ENCODE measurements around the gene ZNF334. TPM values are rescaled to one million over a fixed set of nuclear protein-coding genes. Genes with fewer than 3 reads are reported as not detected.

ZNF334 gene
- total RNA-seq, 1 experiment from 2014 or later, result 3.8 TPM

- H3K4me1 ChIP-seq (replicated peaks; ENCODE audit: insufficient read depth), result no peaks in the 10 kb centered on the region
- no peaks in the 10 kb centered on the region for H3F3A ChIP-seq (ENCODE audit: insufficient read depth, low read depth)
- no peak overlapping the region for H3K4me2 ChIP-seq
- POLR2A ChIA-PET (ENCODE audit: unreplicated experiment), result no interaction called here
- CTCF ChIA-PET, result no interaction called here
- TF ChIP-seq, protein P1, sequence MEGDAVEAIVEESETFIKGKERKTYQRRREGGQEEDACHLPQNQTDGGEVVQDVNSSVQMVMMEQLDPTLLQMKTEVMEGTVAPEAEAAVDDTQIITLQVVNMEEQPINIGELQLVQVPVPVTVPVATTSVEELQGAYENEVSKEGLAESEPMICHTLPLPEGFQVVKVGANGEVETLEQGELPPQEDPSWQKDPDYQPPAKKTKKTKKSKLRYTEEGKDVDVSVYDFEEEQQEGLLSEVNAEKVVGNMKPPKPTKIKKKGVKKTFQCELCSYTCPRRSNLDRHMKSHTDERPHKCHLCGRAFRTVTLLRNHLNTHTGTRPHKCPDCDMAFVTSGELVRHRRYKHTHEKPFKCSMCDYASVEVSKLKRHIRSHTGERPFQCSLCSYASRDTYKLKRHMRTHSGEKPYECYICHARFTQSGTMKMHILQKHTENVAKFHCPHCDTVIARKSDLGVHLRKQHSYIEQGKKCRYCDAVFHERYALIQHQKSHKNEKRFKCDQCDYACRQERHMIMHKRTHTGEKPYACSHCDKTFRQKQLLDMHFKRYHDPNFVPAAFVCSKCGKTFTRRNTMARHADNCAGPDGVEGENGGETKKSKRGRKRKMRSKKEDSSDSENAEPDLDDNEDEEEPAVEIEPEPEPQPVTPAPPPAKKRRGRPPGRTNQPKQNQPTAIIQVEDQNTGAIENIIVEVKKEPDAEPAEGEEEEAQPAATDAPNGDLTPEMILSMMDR (conservative IDR thresholded peaks at IDR 0.05), result no peak
- TF ChIP-seq EZH2 (IDR thresholded peaks at IDR 0.05; ENCODE audit: low read depth), result no peak
- H3K27ac ChIP-seq, result no peak overlapping the region
- H3K9me2 ChIP-seq (ENCODE audit: insufficient read depth), result no peaks in the 10 kb centered on the region
- H3K4me3 ChIP-seq, result no peak overlapping the region
- H3K27me3 ChIP-seq (ENCODE audit: insufficient read depth, low read depth), result peaks cover 83% of the 10 kb centered on the region
- H3K79me2 ChIP-seq (ENCODE audit: low read depth), result no peaks in the 10 kb centered on the region
- intact Hi-C loops (cut with micrococcal nuclease; ENCODE audit: unreplicated experiment), result no loop called here
- DNase-seq, result no peak
- H3K36me3 ChIP-seq (ENCODE audit: low read depth), result no peaks in the 10 kb centered on the region
- H3K9me3 ChIP-seq (ENCODE audit: insufficient read depth, low read depth), result no peaks in the 10 kb centered on the region
- no peak overlapping the region for H2AFZ ChIP-seq
- BruUV-seq (replicated peaks), result no TSS peak
- H4K20me1 ChIP-seq (ENCODE audit: insufficient read depth), result no peaks in the 10 kb centered on the region
Observed at GRCh38 chr20:46545827-46546138, 32.4 kb upstream of the ZNF334 start.

DNA sequence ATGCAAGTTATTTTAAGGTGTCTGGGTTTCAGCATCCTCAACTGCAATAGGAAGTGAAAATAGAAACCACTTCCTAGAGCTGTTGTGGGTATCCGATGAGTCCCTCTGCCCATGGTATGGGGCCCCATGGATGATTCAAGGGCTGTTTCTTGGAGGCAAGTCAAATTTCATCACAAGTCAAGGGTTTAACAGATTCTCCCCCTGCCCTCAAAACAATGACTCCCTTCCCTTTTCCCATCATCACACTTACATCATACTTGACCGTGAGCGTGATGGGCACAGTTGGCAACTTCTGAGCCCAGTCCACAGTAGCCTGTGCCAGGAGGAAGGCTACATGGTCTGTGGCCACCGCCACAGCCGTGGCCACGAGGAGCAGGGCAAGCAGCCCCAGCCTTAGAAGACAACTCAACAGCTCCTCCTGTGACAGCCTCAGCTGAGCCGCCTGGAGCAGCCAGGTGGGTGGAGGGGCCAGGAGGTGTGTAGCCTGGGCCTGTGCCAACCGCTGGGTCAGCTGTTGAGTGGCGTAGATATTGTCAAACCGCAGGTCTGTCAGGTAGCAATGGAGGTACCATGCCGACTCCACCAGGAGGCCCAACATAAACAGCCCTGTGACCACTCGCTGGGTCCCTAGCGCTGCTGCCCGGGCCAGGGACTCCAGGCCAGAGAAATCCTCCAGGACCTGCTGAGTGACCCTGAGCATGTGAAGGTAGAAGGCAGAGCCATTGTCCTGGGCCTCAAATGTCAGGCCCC, 31.9 kb upstream of the ZNF334 start:
- BruUV-seq (replicated peaks), result no TSS peak
- H2AFZ ChIP-seq, result no peak overlapping the region
- TF ChIP-seq, protein P1 (conservative IDR thresholded peaks at IDR 0.05), result no peak
- no peak for TF ChIP-seq EZH2 (IDR thresholded peaks at IDR 0.05; ENCODE audit: low read depth)
- H3K9me3 ChIP-seq (ENCODE audit: insufficient read depth, low read depth), result no peaks in the 10 kb centered on the region
- peaks cover 84% of the 10 kb centered on the region for H3K27me3 ChIP-seq (ENCODE audit: insufficient read depth, low read depth)
- ChIA-PET POLR2A (ENCODE audit: unreplicated experiment) (no interaction called here), CTCF (no interaction called here)
- H3K4me2 ChIP-seq, result no peak overlapping the region
- H3K4me3 ChIP-seq, result no peak overlapping the region
- intact Hi-C loops (cut with micrococcal nuclease; ENCODE audit: unreplicated experiment), result no loop called here
- no peaks in the 10 kb centered on the region for H3K36me3 ChIP-seq (ENCODE audit: low read depth)
- H3K4me1 ChIP-seq (replicated peaks; ENCODE audit: insufficient read depth), result no peaks in the 10 kb centered on the region
- H3F3A ChIP-seq (ENCODE audit: insufficient read depth, low read depth), result no peaks in the 10 kb centered on the region
- H4K20me1 ChIP-seq (ENCODE audit: insufficient read depth), result no peaks in the 10 kb centered on the region
- no peaks in the 10 kb centered on the region for H3K79me2 ChIP-seq (ENCODE audit: low read depth)
- H3K27ac ChIP-seq, result no peak overlapping the region
- no peak for DNase-seq
- H3K9me2 ChIP-seq (ENCODE audit: insufficient read depth), result no peaks in the 10 kb centered on the region

GRCh38 chr20:46544576-46544975, 31.2 kb upstream of the ZNF334 start:
- no peak for DNase-seq
- POLR2A ChIA-PET (ENCODE audit: unreplicated experiment), result no interaction called here
- Histone ChIP-seq H3K27ac (no peak overlapping the region), H3K4me1 (replicated peaks; ENCODE audit: insufficient read depth) (no peaks in the 10 kb centered on the region), H3K36me3 (ENCODE audit: low read depth) (no peaks in the 10 kb centered on the region), H3K79me2 (ENCODE audit: low read depth) (no peaks in the 10 kb centered on the region), H3K4me2 (no peak overlapping the region), H3K27me3 (ENCODE audit: insufficient read depth, low read depth) (peaks cover 85% of the 10 kb centered on the region), H3K9me2 (ENCODE audit: insufficient read depth) (no peaks in the 10 kb centered on the region), H2AFZ (no peak overlapping the region), H3K9me3 (ENCODE audit: insufficient read depth, low read depth) (no peaks in the 10 kb centered on the region), H3K4me3 (no peak overlapping the region), H3F3A (ENCODE audit: insufficient read depth, low read depth) (no peaks in the 10 kb centered on the region), H4K20me1 (ENCODE audit: insufficient read depth) (no peaks in the 10 kb centered on the region)
- BruUV-seq (replicated peaks), result no TSS peak
- intact Hi-C loops (cut with micrococcal nuclease; ENCODE audit: unreplicated experiment), result no loop called here
- TF ChIP-seq EZH2 (IDR thresholded peaks at IDR 0.05; ENCODE audit: low read depth), result no peak
- TF ChIP-seq, protein P1 (conservative IDR thresholded peaks at IDR 0.05), result no peak
- CTCF ChIA-PET, result no interaction called here

All from PC-9 (cell line).